K562 (cell line): ENCODE measurements around the gene BEST2. TPM values are rescaled to one million over a fixed set of nuclear protein-coding genes. Genes with fewer than 3 reads are reported as not detected.

Experiments used
- BRD4 ChIP-seq: fragments of 200-600 bp; sonication (generic); IDR thresholded peaks from 2 replicates; pipeline ENCODE4 v1.6.1; 2017; ENCODE audit warnings: inconsistent platforms
- C11orf30 ChIP-seq: fragments of 450-650 bp; IDR thresholded peaks from 2 replicates; pipeline ENCODE4 v1.6.1; 2016; ENCODE audit warnings: low read depth, mild to moderate bottlenecking
- CREB5 ChIP-seq: fragments of 250-450 bp; sonication (Bioruptor Pico); IDR thresholded peaks from 2 replicates; pipeline ENCODE4 v1.5.0; 2020; ENCODE audit warnings: mild to moderate bottlenecking
- ELF2 ChIP-seq: fragments of 250-450 bp; sonication (Bioruptor Pico); IDR thresholded peaks from 2 replicates; pipeline ENCODE4 v1.5.0; 2021; ENCODE audit warnings: mild to moderate bottlenecking
- HNRNPH1 ChIP-seq: fragments of 200-400 bp; formaldehyde crosslinking; optimal IDR thresholded peaks from 2 replicates; pipeline ENCODE3; 2017; ENCODE audit warnings: low read depth, mild to moderate bottlenecking, low read length, moderate library complexity
- NFE2 ChIP-seq: IDR thresholded peaks from 2 replicates; pipeline ENCODE4 v1.6.1; 2014; ENCODE audit warnings: antibody characterized with exemption, low read depth
- RHOXF2B ChIP-seq: fragments of 250-450 bp; sonication (Bioruptor Pico); conservative IDR thresholded peaks from 2 replicates; pipeline ENCODE4 v1.5.1; 2021
- ZFX ChIP-seq: sonication (generic); formaldehyde crosslinking; IDR thresholded peaks from 2 replicates; pipeline ENCODE4 v1.8.0; 2022; ENCODE audit warnings: mild to moderate bottlenecking, missing genetic modification reagents, moderate library complexity
- ZNF318 ChIP-seq, 2 experiments: fragments of 450-650 bp; IDR thresholded peaks; 2 replicates each; pipeline ENCODE4 v1.6.1; 2016; ENCODE audit warnings: mild to moderate bottlenecking in 2 of 2, borderline replicate concordance in 1 of 2, low read depth in 1 of 2, moderate library complexity in 1 of 2
- polyA plus RNA-seq, 8 experiments: library from polyadenylated mRNA; depleted of rRNA in 4 of 8; stranded (reverse) in 5 of 8; unstranded in 3 of 8; fragments of >200 nt; fragmentation: Nextera tagmentation in 2 of 8; fragmentation: Illumina TruSeq in 1 of 8; extraction: Ambion mirVana in 2 of 8; extraction: Trizol in 1 of 8; gene quantifications; 2 replicates each; pipeline versions ENCODE4 v1.2.1 to v1.2.3, GENCODE V29; 2011 to 2014; ENCODE audit warnings: inconsistent platforms in 1 of 8, missing spikeins in 1 of 8
- total RNA-seq, 7 experiments: library from RNA; depleted of rRNA in 6 of 7; stranded (reverse); fragments of >200 nt in 6 of 7; fragmentation: Illumina TruSeq in 2 of 7; extraction: Trizol in 2 of 7; gene quantifications; 2 replicates each; pipeline versions ENCODE4 v1.2.1 to v1.2.3, GENCODE V29; 2011 to 2021; ENCODE audit warnings: low replicate concordance in 1 of 7
- TF ChIP-seq, protein P1 (sequence below): sonication (generic); formaldehyde crosslinking; IDR thresholded peaks from 2 replicates; pipeline ENCODE4 v1.8.0; 2022; ENCODE audit warnings: mild to moderate bottlenecking, missing genetic modification reagents

The BEST2 gene
- total and polyA plus RNA-seq, 9 of the 15 experiments (the other 6 are each of a cell fraction or from before 2014, with no cell fraction given): not detected

- TF ChIP-seq ZNF318 (IDR thresholded peaks at IDR 0.05; ENCODE audit: borderline replicate concordance in 1 of 2, low read depth in 1 of 2): no peak
- TF ChIP-seq HNRNPH1: no peak
- TF ChIP-seq C11orf30: no peak
- no peak for TF ChIP-seq NFE2
- peak; percentile 43; the same call in 1 of the 2 replicates for TF ChIP-seq ZFX
- TF ChIP-seq BRD4: no peak
- TF ChIP-seq ELF2 (CRISPR knock-in tag): 0 out of 2 replicates have a peak, but pooled peaks have one; percentile 36
- no peak for TF ChIP-seq RHOXF2B (CRISPR knock-in tag)
- TF ChIP-seq, protein P1, sequence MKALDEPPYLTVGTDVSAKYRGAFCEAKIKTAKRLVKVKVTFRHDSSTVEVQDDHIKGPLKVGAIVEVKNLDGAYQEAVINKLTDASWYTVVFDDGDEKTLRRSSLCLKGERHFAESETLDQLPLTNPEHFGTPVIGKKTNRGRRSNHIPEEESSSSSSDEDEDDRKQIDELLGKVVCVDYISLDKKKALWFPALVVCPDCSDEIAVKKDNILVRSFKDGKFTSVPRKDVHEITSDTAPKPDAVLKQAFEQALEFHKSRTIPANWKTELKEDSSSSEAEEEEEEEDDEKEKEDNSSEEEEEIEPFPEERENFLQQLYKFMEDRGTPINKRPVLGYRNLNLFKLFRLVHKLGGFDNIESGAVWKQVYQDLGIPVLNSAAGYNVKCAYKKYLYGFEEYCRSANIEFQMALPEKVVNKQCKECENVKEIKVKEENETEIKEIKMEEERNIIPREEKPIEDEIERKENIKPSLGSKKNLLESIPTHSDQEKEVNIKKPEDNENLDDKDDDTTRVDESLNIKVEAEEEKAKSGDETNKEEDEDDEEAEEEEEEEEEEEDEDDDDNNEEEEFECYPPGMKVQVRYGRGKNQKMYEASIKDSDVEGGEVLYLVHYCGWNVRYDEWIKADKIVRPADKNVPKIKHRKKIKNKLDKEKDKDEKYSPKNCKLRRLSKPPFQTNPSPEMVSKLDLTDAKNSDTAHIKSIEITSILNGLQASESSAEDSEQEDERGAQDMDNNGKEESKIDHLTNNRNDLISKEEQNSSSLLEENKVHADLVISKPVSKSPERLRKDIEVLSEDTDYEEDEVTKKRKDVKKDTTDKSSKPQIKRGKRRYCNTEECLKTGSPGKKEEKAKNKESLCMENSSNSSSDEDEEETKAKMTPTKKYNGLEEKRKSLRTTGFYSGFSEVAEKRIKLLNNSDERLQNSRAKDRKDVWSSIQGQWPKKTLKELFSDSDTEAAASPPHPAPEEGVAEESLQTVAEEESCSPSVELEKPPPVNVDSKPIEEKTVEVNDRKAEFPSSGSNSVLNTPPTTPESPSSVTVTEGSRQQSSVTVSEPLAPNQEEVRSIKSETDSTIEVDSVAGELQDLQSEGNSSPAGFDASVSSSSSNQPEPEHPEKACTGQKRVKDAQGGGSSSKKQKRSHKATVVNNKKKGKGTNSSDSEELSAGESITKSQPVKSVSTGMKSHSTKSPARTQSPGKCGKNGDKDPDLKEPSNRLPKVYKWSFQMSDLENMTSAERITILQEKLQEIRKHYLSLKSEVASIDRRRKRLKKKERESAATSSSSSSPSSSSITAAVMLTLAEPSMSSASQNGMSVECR (CRISPR knock-in tag): peak; percentile 78; the same call in 1 of the 2 replicates
- TF ChIP-seq CREB5 (CRISPR knock-in tag): no peak
These were observed 44.8 kb downstream of the BEST2 start (continued) for GRCh38 chr19:12796146-12797071.
